Measurements from ENCODE around the gene ATP5IF1. TPM values are rescaled to one million over a fixed set of nuclear protein-coding genes. Genes with fewer than 3 reads are reported as not detected.

The ATP5IF1 gene
- total RNA-seq, 1 experiment from 2014 or later: 169 TPM

- CTCF ChIA-PET: interaction anchor here (0.6 to 2.7 kb wide), 30 partner anchors 8 to 628 kb away, joined by 3 to 73 read pairs (median 4); partner anchors contain the start of genes ATP5IF1, MED18, PHACTR4 and SESN2
- intact Hi-C loops (cut with micrococcal nuclease): loop anchor here (2.0 to 5.0 kb wide), 3 partner anchors 103 to 354 kb away; partner anchors contain the start of gene RCC1
- peak overlapping the region; percentile 28 to 45 for H3K4me3 ChIP-seq (replicated peaks in 1 of 2; ENCODE audit: low read depth in 1 of 2, low read length in 2 of 2)
- H3K4me1 ChIP-seq (ENCODE audit: control insufficient read depth in 1 of 2, insufficient read depth in 2 of 2, low read length in 2 of 2): peaks cover 33 to 35% of the 10 kb centered on the region in 2 experiments
- DNase-seq (ENCODE audit: low read depth, low spot score): peak; percentile 85
- H3K27ac ChIP-seq (ENCODE audit: low read depth, low read length): peak overlapping the region; percentile 74
- no peaks in the 10 kb centered on the region for H3K79me2 ChIP-seq (ENCODE audit: insufficient read depth, low read length)
- BruUV-seq (replicated peaks): TSS peak; percentile 24
- H3K9ac ChIP-seq (ENCODE audit: low read length): peak overlapping the region; percentile 43
- no peaks in the 10 kb centered on the region for H3K9me2 ChIP-seq (ENCODE audit: insufficient read depth)
- no peaks in the 10 kb centered on the region for H3K36me3 ChIP-seq (ENCODE audit: control insufficient read depth in 1 of 2, insufficient read depth in 2 of 2, low read length in 2 of 2)
- RAD21 ChIA-PET (ENCODE audit: low non-redundant PET in 1 of 2, low total read pairs in 2 of 2, uncharacterized antibody in 2 of 2, unreplicated experiment in 2 of 2): interaction anchor here (0.5 to 1.9 kb wide), 10 partner anchors 13 to 391 kb away, joined by 3 to 24 read pairs (median 4); partner anchors contain the start of genes PHACTR4 (in 2 of the 2), ATP5IF1 (in 1 of the 2) and MED18 (in 1 of the 2)
- no peaks in the 10 kb centered on the region for H3K9me3 ChIP-seq (ENCODE audit: control insufficient read depth in 1 of 2, insufficient read depth in 1 of 2, low read depth in 1 of 2, low read length in 2 of 2)
- H3K4me2 ChIP-seq (ENCODE audit: low read length): peak overlapping the region; percentile 84
- no peaks in the 10 kb centered on the region for H4K20me1 ChIP-seq (ENCODE audit: insufficient read depth)
- peak overlapping the region; percentile 27 for H2AFZ ChIP-seq (ENCODE audit: low read depth, low read length, poor library complexity, severe bottlenecking)
- ATAC-seq: peak; percentile 64
- POLR2A ChIA-PET: interaction anchor here (0.5 to 5.4 kb wide), 26 partner anchors 10 to 693 kb away, joined by 3 to 61 read pairs (median 4); partner anchors contain the start of genes ATP5IF1, MED18, PHACTR4 and RCC1
- no peaks in the 10 kb centered on the region for H3K27me3 ChIP-seq (ENCODE audit: insufficient read depth, low read length)
- TF ChIP-seq FOSL1 (IDR thresholded peaks at IDR 0.05; ENCODE audit: low read depth): peak; percentile 71
- no peak for TF ChIP-seq CTCF (IDR thresholded peaks at IDR 0.05 in 2 of 3, conservative IDR thresholded peaks at IDR 0.05 in 1 of 3; ENCODE audit: borderline replicate concordance in 1 of 3, insufficient read depth in 1 of 3, low read depth in 2 of 3, low read length in 2 of 3)
- peak; percentile 73 for TF ChIP-seq POLR2AphosphoS5 (IDR thresholded peaks at IDR 0.05; ENCODE audit: low read depth, low read length)
- TF ChIP-seq REST (IDR thresholded peaks at IDR 0.05; ENCODE audit: low read depth): no peak
- no peak for TF ChIP-seq ZNF274 (IDR thresholded peaks at IDR 0.05; ENCODE audit: low read depth, low read length)
- TF ChIP-seq EGR1 (IDR thresholded peaks at IDR 0.05; ENCODE audit: low read depth): no peak
- peak; percentile 61 for TF ChIP-seq MAX (IDR thresholded peaks at IDR 0.05)
- peak; percentile 87 for TF ChIP-seq SIN3A (IDR thresholded peaks at IDR 0.05; ENCODE audit: low read depth)
- TF ChIP-seq ELF1 (IDR thresholded peaks at IDR 0.05; ENCODE audit: borderline replicate concordance, low read depth): no peak
- no peak for TF ChIP-seq ATF3 (IDR thresholded peaks at IDR 0.05)
- no peak for TF ChIP-seq EZH2 (IDR thresholded peaks at IDR 0.05)
- no peak for TF ChIP-seq SRF (IDR thresholded peaks at IDR 0.05; ENCODE audit: low read depth)
- TF ChIP-seq RAD21 (IDR thresholded peaks at IDR 0.05; ENCODE audit: low read depth): no peak
- TF ChIP-seq POLR2A (IDR thresholded peaks at IDR 0.05; ENCODE audit: borderline replicate concordance, extremely low read depth, insufficient read depth, insufficient read length): peak; percentile 20
- peak; percentile 68 for TF ChIP-seq JUND (IDR thresholded peaks at IDR 0.05)
- TF ChIP-seq SP1 (IDR thresholded peaks at IDR 0.05; ENCODE audit: low read depth): peak; percentile 65
- TF ChIP-seq TCF7L2 (IDR thresholded peaks at IDR 0.05; ENCODE audit: borderline replicate concordance, extremely low read depth, insufficient read depth, insufficient read length): no peak
- peak; percentile 36 for TF ChIP-seq CBX3 (IDR thresholded peaks at IDR 0.05; ENCODE audit: low read depth)
- no peak for TF ChIP-seq ZFX (IDR thresholded peaks at IDR 0.05)
- TF ChIP-seq EZH2phosphoT487 (IDR thresholded peaks at IDR 0.05; ENCODE audit: borderline replicate concordance): no peak
- TF ChIP-seq CEBPB (IDR thresholded peaks at IDR 0.05; ENCODE audit: low read depth): peak; percentile 97
- TF ChIP-seq YY1 (IDR thresholded peaks at IDR 0.05; ENCODE audit: extremely low read depth, insufficient replicate concordance, low read depth, low read length): no peak
Observed at GRCh38 chr1:28249013-28249865, 13.3 kb downstream of the ATP5IF1 start.
